ENCODE results near the gene SORBS1. TPM values are rescaled to one million over a fixed set of nuclear protein-coding genes. Genes with fewer than 3 reads are reported as not detected.

The SORBS1 gene
- total and polyA plus RNA-seq, 9 of the 15 experiments (the other 6 are each of a cell fraction or from before 2014, with no cell fraction given), result 2.0 to 13.3 (median 6.5) TPM

- no peak for FAIRE-seq
- no peak overlapping the region for H3K4me3 ChIP-seq
- no peaks in the 10 kb centered on the region for H4K20me1 ChIP-seq (replicated peaks; ENCODE audit: control insufficient read depth, insufficient read depth, low read length)
- no peak overlapping the region for H3K9ac ChIP-seq (ENCODE audit: insufficient read depth in 1 of 2, low read depth in 2 of 2, low read length in 2 of 2)
- ChIA-PET POLR2A (no interaction called here), CTCF (ENCODE audit: low intra/inter-chr PET ratio) (no interaction called here)
- no peak overlapping the region for H2AFZ ChIP-seq (ENCODE audit: low read depth, low read length)
- H3K4me2 ChIP-seq (ENCODE audit: insufficient read depth, low read length), result no peak overlapping the region
- H3K36me3 ChIP-seq (ENCODE audit: control insufficient read depth, insufficient read depth, low read length), result no peaks in the 10 kb centered on the region
- H3K79me2 ChIP-seq (ENCODE audit: control insufficient read depth, insufficient read depth, low read length), result no peaks in the 10 kb centered on the region
- H3K9me1 ChIP-seq (ENCODE audit: control insufficient read depth, insufficient read depth, low read length), result no peaks in the 10 kb centered on the region
- intact Hi-C loops (cut with micrococcal nuclease), result loop anchor here (2.0 to 5.0 kb wide), 2 partner anchors 34 to 98 kb away; no protein-coding TSS in a partner anchor
- BruUV-seq (replicated peaks), result no TSS peak
- H3K27ac ChIP-seq (ENCODE audit: extremely low read depth, low read depth, low read length), result no peak overlapping the region
- in situ Hi-C loops (cut with MboI), result no loop called here
- no peak for ATAC-seq
- TF ChIP-seq DPF2 (IDR thresholded peaks at IDR 0.05) (no peak), RAD51 (IDR thresholded peaks at IDR 0.05; ENCODE audit: borderline replicate concordance, low read depth) (no peak), DACH1 (IDR thresholded peaks at IDR 0.05; ENCODE audit: partially characterized antibody) (no peak), RBM22 (IDR thresholded peaks at IDR 0.05; ENCODE audit: low read depth, low read length, poor library complexity, severe bottlenecking) (no peak), PCBP2 (IDR thresholded peaks at IDR 0.05; ENCODE audit: low read depth, low read length, poor library complexity, severe bottlenecking) (no peak), GTF2E2 (tag; IDR thresholded peaks at IDR 0.05) (no peak), THAP7 (CRISPR knock-in tag; IDR thresholded peaks at IDR 0.05) (no peak), ZNF609 (CRISPR knock-in tag; IDR thresholded peaks at IDR 0.05; ENCODE audit: borderline replicate concordance) (no peak), MTF1 (CRISPR knock-in tag; IDR thresholded peaks at IDR 0.05; ENCODE audit: borderline replicate concordance) (no peak), TAF15 (IDR thresholded peaks at IDR 0.05; ENCODE audit: low read depth, low read length) (no peak), POU5F1 (IDR thresholded peaks at IDR 0.05; ENCODE audit: borderline replicate concordance, low read depth, low read length, partially characterized antibody) (no peak), MCM7 (IDR thresholded peaks at IDR 0.05) (no peak), HDGF (IDR thresholded peaks at IDR 0.05) (no peak)
- no peaks in the 10 kb centered on the region for H3K9me3 ChIP-seq (replicated peaks; ENCODE audit: control insufficient read depth, insufficient read depth, low read depth, low read length)
- H3K27me3 ChIP-seq (ENCODE audit: control insufficient read depth in 2 of 2, insufficient read depth in 2 of 2, low read length in 2 of 2), result no peaks in the 10 kb centered on the region
- no peak for DNase-seq (ENCODE audit: extremely low read depth in 1 of 4, low spot score in 3 of 4)
- 88% methylated on average over 2 of the region's 3 CpGs for WGBS (ENCODE audit: insufficient coverage, low coverage, missing lambda C conversion rate)
- H3K4me1 ChIP-seq (replicated peaks in 1 of 2; ENCODE audit: control insufficient read depth in 2 of 2, insufficient read depth in 2 of 2, low read length in 2 of 2), result peaks cover 0 to 3% of the 10 kb centered on the region in 2 experiments; a peak in 3 of 5 replicates
Measured at GRCh38 chr10:95466436-95466835, 94.7 kb downstream of the SORBS1 start.
